Peyer's patch (tissue), 4 donors: ENCODE data around the gene RNF227. TPM values are rescaled to one million over a fixed set of nuclear protein-coding genes. Genes with fewer than 3 reads are reported as not detected.

Experiments used
- DNase-seq, 3 donors: peaks; one replicate each; pipeline ENCODE4 v3.0.0-alpha.2; 2017 to 2019
- H3K27ac ChIP-seq, 4 donors: fragments of 200-600 bp; sonication (generic); one replicate each; pipeline ENCODE4 v1.5.1; 2016 to 2019
- H3K27me3 ChIP-seq, 2 donors: fragments of 200-600 bp; sonication (generic); one replicate each; pipeline ENCODE4 v1.5.1; 2019
- H3K36me3 ChIP-seq, 3 donors: fragments of 200-600 bp; sonication (generic); one replicate each; pipeline ENCODE4 v1.5.1; 2016 to 2019
- H3K4me1 ChIP-seq, 4 donors: fragments of 200-600 bp; sonication (generic); one replicate each; pipeline ENCODE4 v1.5.1; 2016 to 2019
- H3K4me3 ChIP-seq, 4 donors: fragments of 200-600 bp; sonication (generic); 1 replicate in 3 of 4; 2 replicates in 1 of 4; pipeline ENCODE4 v1.5.1; 2016 to 2019; ENCODE audit warnings: mild to moderate bottlenecking in 1 of 4
- H3K9me3 ChIP-seq, 4 donors: fragments of 200-600 bp; sonication (generic); one replicate each; pipeline ENCODE4 v1.5.1; 2016 to 2019; ENCODE audit warnings: mild to moderate bottlenecking in 1 of 4
- POLR2A ChIP-seq, 2 donors: fragments of 450-650 bp; IDR thresholded peaks; one replicate each; pipeline ENCODE4 v1.5.1; 2017; ENCODE audit warnings: antibody characterized with exemption in 2 of 2, mild to moderate bottlenecking in 2 of 2, moderate library complexity in 2 of 2
- total RNA-seq, 4 donors: library from RNA; depleted of rRNA; stranded (reverse); fragments of >200 nt; gene quantifications; one replicate each; pipeline ENCODE4 v1.1.0, GENCODE V29; 2016
- TF ChIP-seq, protein P1 (sequence below), 6 experiments: fragments of 450-650 bp in 4 of 6; fragments of 200-600 bp in 2 of 6; sonication (generic) in 1 of 6; IDR thresholded peaks; one replicate each; pipeline ENCODE4 v1.5.1; 2017 to 2019; ENCODE audit warnings: antibody characterized with exemption in 6 of 6, mild to moderate bottlenecking in 3 of 6, moderate library complexity in 1 of 6

Gene RNF227
- total RNA-seq, 4 donors from 2014 or later, result 1.2 to 5.1 (median 1.6) TPM; not detected in 1

- H3K4me1 ChIP-seq, result peaks cover 3 to 14% (median 9%) of the 10 kb centered on the region in 4 donors
- no peak overlapping the region for H3K27ac ChIP-seq
- no peaks in the 10 kb centered on the region for H3K36me3 ChIP-seq
- H3K4me3 ChIP-seq, result no peak overlapping the region
- no peaks in the 10 kb centered on the region for H3K9me3 ChIP-seq
- no peaks in the 10 kb centered on the region for H3K27me3 ChIP-seq
- TF ChIP-seq, protein P1, sequence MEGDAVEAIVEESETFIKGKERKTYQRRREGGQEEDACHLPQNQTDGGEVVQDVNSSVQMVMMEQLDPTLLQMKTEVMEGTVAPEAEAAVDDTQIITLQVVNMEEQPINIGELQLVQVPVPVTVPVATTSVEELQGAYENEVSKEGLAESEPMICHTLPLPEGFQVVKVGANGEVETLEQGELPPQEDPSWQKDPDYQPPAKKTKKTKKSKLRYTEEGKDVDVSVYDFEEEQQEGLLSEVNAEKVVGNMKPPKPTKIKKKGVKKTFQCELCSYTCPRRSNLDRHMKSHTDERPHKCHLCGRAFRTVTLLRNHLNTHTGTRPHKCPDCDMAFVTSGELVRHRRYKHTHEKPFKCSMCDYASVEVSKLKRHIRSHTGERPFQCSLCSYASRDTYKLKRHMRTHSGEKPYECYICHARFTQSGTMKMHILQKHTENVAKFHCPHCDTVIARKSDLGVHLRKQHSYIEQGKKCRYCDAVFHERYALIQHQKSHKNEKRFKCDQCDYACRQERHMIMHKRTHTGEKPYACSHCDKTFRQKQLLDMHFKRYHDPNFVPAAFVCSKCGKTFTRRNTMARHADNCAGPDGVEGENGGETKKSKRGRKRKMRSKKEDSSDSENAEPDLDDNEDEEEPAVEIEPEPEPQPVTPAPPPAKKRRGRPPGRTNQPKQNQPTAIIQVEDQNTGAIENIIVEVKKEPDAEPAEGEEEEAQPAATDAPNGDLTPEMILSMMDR (IDR thresholded peaks at IDR 0.05), result no peak
- TF ChIP-seq POLR2A (IDR thresholded peaks at IDR 0.05), result no peak
- DNase-seq, result no peak
These were observed 11.5 kb upstream of the RNF227 start for GRCh38 chr17:7927596-7927995.

- H3K9me3 ChIP-seq, result no peaks in the 10 kb centered on the region
- H3K4me1 ChIP-seq, result peaks cover 0 to 10% (median 2%) of the 10 kb centered on the region in 4 donors
- peak overlapping the region; percentile 25 to 62 (median 50) for H3K4me3 ChIP-seq
- TF ChIP-seq, protein P1 (IDR thresholded peaks at IDR 0.05), result no peak
- TF ChIP-seq POLR2A (IDR thresholded peaks at IDR 0.05), result peak; percentile 49 to 70
- H3K27ac ChIP-seq, result peak overlapping the region; percentile 4 to 71 (median 52)
- no peaks in the 10 kb centered on the region for H3K27me3 ChIP-seq
- no peaks in the 10 kb centered on the region for H3K36me3 ChIP-seq
- peak; percentile 84 to 95 (median 87) for DNase-seq
These were observed 6.9 kb upstream of the RNF227 start for GRCh38 chr17:7922845-7923628.

DNA sequence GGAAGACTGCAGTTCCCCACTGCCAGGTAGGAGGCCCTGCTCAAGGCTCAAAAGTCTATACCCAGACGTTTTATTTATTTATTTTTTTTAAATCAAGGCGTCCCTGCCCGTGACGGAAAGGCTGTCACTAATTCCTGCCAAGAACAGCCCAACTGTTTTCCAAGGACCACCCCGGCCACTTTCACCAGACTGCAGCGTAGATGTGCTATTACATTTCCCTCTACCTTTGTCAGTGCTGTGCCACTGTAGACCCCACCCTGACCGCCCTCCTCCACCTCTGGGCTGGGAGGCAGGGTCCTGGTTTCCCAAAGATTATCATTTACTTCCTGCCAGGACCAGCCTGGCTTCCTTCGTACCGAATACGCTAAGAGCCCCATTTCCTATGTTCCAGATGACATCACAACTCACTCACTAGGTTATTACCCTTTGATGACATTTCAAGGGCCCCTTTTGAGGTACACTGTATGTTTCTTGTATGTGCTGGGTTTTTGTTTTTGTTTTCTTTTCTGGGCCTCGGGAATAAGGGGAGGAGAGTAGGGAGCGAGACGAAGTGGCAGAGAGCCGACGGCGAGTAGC lies 6.3 kb upstream of the RNF227 start:
- no peak for DNase-seq
- no peaks in the 10 kb centered on the region for H3K9me3 ChIP-seq
- TF ChIP-seq, protein P1 (IDR thresholded peaks at IDR 0.05), result peak in 1 of 6 experiments; percentile 1
- TF ChIP-seq POLR2A (IDR thresholded peaks at IDR 0.05), result no peak

DNA sequence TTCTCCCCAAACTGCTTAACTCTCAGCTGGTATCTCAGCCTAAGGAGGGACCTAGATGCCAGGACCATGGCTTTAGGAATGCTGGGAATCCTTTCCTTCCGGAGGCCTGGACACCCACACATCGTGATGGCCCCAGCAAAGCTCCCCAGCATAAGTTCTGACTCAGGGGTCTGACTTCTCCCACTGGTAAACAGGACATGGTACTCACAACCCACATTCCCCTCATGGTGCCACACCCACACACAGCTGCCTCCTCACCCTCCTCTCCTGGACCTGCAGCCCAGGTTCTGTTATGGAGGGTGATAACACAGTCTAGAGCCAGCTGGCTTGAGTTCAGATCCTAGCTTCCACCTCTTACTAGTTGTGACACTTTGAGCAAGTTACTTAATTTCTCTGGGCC lies 719 bp upstream of the RNF227 start:
- H3K36me3 ChIP-seq, result peaks cover 0 to 6% (median 0%) of the 10 kb centered on the region in 3 donors
- H3K4me3 ChIP-seq, result no peak overlapping the region
- H3K9me3 ChIP-seq, result no peaks in the 10 kb centered on the region
- no peaks in the 10 kb centered on the region for H3K27me3 ChIP-seq
- peak overlapping the region; percentile 89 to 97 (median 93) for H3K27ac ChIP-seq
- no peak for DNase-seq
- H3K4me1 ChIP-seq, result peaks cover 0 to 20% (median 10%) of the 10 kb centered on the region in 4 donors
- TF ChIP-seq, protein P1 (IDR thresholded peaks at IDR 0.05), result no peak
- no peak for TF ChIP-seq POLR2A (IDR thresholded peaks at IDR 0.05)

More for the DNA sequence above, 6.3 kb upstream of the RNF227 start:
- no peaks in the 10 kb centered on the region for H3K27me3 ChIP-seq
- no peaks in the 10 kb centered on the region for H3K36me3 ChIP-seq
- H3K27ac ChIP-seq, result peak overlapping the region; percentile 4 to 71 (median 52)
- H3K4me1 ChIP-seq, result peaks cover 0 to 10% (median 2%) of the 10 kb centered on the region in 4 donors
- H3K4me3 ChIP-seq, result peak overlapping the region; percentile 25 to 62 (median 50)

GRCh38 chr17:7916385-7916682 lies 245 bp upstream of the RNF227 start:
- Histone ChIP-seq H3K27ac (peak overlapping the region; percentile 89 to 97 (median 93)), H3K9me3 (no peaks in the 10 kb centered on the region), H3K36me3 (peaks cover 0 to 10% (median 0%) of the 10 kb centered on the region in 3 donors), H3K4me3 (peak overlapping the region; percentile 61 to 77 (median 68)), H3K27me3 (no peaks in the 10 kb centered on the region), H3K4me1 (peaks cover 0 to 20% (median 10%) of the 10 kb centered on the region in 4 donors)
- DNase-seq, result no peak
- TF ChIP-seq, protein P1 (IDR thresholded peaks at IDR 0.05), result no peak
- no peak for TF ChIP-seq POLR2A (IDR thresholded peaks at IDR 0.05)
